Esophagus mucosa (tissue), 1 donor: ENCODE data around the gene OR4E1. TPM values are rescaled to one million over a fixed set of nuclear protein-coding genes. Genes with fewer than 3 reads are reported as not detected.
"Not testable (repeated sequence)": the region's sequence is repeated elsewhere in the genome, so short reads cannot be mapped to it uniquely, and the experiment has no call there.

Experiments used
- ATAC-seq: fragments of 200-7000 bp; cut with Tn5 transposase; one replicate; pipeline ENCODE4 v1.9.1; 2020
- total RNA-seq: library from RNA; stranded (reverse); gene quantifications from one replicate; pipeline ENCODE4 v1.2.4, GENCODE V29; 2023
- donor health status: DM: yes; HTN: yes; CAD: no.

OR4E1 gene, protein sequence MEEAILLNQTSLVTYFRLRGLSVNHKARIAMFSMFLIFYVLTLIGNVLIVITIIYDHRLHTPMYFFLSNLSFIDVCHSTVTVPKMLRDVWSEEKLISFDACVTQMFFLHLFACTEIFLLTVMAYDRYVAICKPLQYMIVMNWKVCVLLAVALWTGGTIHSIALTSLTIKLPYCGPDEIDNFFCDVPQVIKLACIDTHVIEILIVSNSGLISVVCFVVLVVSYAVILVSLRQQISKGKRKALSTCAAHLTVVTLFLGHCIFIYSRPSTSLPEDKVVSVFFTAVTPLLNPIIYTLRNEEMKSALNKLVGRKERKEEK
- total RNA-seq: not detected

DNA sequence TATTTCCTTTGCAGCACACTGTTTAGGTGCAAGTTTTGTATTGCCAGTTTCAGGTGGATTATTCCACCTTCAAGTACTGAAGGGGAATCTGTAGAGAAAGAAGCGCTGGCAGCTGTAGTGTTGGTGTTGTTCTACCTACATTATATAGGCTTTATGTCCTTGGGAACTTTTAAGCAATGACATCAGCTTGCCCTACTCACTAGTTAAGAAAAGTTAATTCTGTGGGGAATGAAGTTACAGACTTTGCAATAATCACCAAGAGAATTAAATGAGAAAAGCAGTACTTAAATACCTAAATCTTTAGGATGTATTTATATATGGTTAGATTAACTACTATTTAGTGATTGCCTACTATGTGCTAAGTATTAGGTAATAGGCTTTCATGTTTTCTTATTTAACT is at the start of gene OR4E1:
OR4E1 (minus strand) TSS at position 101 of the 400 bp plus-strand sequence. CDS start 2,883 bp downstream, outside the sequence.
- ATAC-seq: no peak

DNA sequence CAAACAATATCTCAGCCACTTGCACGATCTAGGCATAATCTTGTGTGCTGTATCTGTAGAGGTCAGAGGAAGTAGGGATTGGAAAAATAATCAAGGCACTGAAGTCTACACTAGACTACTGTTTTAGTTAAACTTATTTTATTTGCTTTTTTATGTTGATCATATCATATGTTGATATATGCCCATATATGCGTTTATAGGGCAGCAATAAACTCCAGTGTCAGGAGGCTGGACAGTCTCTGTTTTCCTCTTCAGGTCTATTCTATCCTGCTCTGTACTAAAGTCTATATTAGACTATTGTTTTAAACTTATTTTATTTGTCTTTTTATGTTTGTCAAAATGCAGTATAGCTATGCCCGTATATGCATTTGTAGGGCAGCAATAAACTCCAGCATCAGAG is 47.9 kb upstream of the OR4E1 start:
- ATAC-seq: no peak

DNA sequence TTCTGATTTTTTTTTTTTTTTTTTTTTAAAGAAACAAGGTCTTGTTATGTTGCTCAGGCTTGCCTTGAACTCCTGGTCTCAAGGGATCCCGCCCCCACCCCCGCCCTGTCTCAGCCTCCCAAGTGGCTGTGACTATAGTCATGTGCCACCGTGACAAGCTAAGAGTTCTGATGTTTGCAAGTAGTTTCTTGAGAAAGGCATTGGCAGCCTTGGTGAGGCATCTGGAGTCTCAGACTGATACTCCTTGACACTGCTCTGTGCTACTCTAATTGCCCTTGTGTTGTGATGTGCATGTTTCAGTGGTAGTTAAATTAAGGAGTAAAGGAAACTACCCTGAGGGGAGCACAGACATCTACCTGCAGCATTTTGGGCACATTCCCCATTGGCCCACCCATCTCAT is 46.2 kb upstream of the OR4E1 start:
- ATAC-seq: no peak

DNA sequence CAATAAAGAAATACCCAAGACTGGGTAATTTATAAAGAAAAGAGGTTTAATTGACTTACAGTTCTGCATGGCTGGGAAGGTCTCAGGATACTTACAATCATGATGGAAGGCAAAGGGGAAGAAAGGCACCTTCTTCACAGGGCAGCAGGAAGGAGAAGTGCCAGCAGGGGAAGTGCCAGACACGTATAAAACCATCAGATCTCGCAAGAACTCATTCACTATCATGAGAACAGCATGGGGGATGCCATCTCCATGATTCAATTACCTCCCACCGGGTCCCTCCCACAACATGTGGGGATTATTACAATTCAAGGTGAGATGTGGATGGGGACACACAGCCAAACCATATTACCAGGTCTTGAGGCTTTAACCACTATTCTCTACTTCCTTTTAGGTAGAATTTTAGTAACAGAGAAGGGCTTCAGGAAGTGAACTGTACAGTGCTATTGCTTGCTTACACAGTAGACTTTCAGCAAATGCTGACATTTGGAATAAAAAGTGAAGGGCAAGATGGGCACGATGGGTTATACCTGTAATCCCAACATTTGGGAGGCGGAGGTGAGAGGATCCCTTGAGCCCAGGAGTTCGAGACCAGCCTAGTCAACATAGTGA is 40.8 kb upstream of the OR4E1 start:
- ATAC-seq: no peak

DNA sequence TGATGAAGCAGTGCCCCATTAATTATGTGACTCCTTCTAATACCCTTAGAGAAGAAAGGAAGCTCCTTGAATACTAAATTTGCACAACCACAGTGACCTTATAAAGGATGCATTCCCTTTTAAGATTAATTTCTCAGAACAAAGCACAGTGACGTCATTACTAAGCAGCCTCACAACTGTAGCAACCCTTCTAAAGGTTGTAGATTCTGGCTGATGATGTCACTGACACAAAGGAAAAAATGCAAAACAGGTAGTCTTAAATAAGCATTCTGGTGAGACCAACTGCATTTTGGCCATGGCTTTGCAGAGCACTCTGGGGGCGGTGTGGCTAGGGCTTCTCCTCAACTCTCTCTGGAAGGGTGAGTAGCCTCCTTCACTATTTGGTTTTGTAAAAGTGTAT is 38.4 kb upstream of the OR4E1 start:
- no peak for ATAC-seq

DNA sequence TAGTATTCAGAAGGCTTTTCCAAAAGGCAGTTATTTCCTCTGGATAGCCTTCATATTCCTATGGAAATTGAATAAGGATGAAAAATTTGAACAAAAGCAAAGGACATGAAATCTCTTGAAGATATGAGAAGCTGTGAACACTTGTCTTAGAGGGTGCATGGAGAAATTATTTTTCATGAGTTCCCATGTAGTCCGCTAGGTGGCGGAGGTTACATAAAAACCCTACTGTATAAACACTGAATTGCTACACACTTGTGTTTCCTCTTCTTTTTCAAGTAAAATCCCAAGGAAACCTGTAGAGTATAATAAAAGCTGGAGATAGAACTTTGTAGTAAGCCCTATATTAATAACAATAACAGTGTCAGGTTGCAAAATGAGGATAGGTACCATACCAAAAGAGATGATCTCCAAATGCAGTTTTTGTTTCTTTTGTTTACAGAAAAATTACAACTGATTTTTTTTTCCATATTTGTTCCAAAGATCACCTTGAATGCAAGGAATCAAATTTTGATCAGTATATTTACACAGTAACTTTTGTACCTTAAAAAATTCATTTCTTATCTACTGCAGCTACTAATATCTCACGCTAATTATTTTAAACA is 37.8 kb upstream of the OR4E1 start:
- ATAC-seq: peak; percentile 48

DNA sequence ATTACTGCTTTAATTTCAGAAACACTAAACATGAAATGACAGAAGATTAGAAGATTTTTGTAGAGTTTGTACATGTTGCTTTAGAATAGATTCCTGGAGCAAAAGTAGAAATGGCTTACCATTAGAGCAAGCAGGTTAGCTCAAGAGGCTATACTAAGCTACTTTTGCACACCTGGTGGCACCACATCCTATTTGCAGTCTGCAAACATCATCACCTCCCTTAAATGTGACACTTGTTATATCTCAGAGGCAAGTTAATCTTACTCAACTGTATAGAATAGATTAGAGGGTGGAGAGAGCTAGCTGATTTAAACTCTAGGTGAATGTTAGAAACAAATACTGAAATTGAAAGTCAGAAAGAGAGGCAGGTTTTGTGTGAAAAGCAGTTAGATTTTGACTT is 30.7 kb upstream of the OR4E1 start:
- no peak for ATAC-seq

DNA sequence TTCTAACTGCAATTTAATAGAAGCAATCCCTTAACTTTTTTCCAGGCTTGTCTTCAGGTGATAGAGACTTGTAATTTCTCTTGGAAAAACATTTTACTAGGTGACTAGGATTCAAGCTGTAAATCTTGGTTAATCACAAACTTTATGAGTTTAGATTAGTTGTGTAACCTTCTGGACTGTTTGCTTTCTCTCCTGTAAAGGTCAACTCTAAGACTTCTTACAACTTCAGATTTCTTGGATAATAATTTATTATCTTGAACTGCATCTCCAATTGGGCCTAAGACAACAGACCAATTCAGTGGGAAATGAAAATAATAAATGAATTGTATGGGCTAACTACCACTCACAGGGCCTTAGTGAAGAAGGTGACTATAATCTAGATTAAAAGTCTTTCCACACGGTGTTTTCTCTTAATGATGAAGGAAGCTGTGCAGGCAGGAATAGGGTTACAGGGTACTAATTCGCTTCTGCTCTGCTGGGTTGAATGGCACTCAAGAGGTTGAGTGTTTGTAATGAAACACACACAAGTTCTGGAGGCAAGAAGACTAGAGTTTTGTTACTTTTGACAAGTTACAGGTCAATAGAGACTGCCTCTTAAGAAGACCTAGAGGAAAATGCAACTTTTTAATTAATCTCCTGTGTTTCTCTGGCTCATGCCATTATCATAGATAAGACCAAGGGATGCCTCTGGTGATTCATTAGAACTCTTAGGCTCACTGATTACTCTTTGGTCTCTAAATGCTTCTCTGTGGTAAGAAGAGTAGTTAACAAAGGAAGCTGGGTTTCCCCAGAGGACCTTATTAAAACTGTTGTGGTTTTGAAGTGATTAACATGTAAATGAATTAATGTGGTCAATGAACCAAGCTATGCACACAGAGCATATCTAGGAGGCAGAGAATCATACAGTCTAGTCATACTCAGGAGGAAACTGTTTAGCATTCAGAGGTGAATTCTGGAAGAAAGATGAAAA is 30.0 kb upstream of the OR4E1 start:
- ATAC-seq: no peak

DNA sequence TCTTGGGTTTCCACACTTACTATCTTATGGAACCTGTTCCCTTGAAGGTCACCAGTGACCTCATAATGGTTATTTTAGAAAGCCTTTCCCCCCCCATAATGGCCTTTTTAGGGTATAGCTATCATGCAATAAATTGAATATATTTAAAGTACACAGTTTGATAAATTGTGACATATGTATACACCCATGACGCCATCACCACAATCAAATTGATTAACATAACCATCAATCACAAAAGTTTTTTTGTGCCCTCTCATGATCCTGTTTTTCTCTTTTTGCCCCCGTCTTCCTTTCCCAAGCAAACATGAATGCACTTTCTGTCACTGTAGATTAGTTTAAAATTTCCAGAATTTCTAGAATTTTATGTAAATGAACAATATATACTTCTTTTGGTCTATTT is 28.7 kb upstream of the OR4E1 start:
- no peak for ATAC-seq

DNA sequence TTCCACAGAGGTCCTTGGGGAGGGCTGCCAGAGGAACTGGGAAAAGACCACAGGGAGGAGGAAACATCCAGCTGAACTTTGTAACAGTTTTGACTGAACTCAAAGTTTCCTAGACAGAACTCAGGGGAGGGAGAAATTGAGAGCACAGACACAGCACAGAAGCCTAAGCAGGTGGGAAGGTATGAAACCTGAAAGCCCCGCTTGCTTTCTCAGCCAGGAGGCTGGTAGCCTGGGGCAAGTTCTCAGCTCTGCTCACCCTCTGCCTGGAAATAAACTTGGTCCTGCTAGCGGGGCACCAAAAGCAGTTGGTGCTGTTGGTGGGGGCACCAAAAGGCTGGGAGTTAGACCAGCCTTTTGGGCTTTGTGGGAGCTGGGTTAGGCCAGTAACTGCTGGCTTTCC is 25.9 kb upstream of the OR4E1 start:
- no peak for ATAC-seq

DNA sequence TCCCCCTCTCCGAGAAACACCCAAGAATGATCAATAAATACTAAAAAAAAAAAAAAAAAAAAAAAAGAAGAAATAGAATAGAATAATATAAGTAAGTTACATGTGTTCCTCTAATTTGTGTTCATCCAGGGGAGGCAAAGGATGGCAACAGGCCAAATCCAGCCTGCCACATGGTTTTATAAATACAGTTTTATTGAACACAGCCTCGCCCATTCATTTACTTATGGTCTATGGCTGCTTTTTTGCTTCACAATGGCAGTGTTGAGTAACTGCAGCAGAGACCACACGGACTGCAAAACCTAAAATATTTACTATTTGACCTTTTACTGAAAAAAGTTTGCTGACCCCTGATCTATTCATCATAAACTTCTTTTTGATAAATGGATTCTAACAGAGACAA is 24.9 kb upstream of the OR4E1 start:
- not testable (repeated sequence) for ATAC-seq

DNA sequence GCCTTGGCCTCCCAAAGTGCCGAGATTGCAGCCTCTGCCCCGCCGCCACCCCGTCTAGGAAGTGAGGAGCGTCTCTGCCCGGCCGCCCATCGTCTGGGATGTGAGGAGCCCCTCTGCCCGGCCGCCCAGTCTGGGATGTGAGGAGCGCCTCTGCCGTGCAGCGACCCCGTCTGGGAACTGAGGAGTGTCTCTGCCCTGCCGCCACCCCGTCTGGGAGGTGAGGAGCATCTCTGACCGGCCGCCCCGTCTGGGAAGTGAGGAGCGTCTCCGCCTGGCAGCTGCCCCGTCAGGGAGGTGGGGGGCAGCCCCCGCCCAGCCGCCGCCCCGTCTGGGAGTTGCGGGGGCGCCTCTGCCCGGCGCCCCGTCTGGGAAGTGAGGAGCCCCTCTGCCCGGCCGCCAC is 24.0 kb upstream of the OR4E1 start:
- ATAC-seq: not testable (repeated sequence)

DNA sequence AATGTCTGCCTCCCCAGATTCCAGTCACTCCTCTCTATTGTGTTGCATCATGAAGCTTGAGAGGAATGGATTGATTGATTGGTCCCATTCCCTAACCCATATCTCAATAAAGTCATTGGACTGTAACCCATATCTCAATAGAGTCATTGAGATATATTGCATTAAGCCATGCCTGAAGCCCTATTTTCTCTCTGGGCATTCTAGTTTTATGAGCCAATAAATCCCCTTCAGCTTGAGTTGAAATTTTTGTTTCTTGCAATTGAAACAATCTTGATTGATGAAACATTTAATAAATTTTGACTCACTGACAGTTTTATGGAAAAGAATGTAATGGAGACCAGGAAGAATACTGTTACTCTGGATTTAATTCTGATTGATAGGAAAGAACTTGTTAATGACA is 20.8 kb upstream of the OR4E1 start:
- ATAC-seq: no peak

DNA sequence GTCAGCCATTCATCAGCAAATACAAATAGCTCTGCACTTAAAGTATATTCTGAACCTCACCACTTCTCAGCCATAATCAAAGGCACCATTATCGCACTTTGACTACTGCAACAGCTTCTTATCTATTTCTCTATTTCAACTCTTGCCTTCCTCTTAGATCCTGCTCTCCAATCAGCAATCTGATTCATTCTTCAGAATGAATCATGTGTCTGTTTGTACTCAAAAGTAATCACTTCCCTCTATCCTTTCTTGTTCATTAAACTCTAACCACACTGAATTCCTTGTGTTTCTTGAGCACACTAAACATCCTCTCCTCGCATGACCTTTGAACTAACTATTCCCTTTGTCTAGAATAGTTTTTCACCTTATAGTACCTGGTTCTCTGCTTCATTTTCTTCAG is 12.8 kb upstream of the OR4E1 start:
- ATAC-seq: no peak

DNA sequence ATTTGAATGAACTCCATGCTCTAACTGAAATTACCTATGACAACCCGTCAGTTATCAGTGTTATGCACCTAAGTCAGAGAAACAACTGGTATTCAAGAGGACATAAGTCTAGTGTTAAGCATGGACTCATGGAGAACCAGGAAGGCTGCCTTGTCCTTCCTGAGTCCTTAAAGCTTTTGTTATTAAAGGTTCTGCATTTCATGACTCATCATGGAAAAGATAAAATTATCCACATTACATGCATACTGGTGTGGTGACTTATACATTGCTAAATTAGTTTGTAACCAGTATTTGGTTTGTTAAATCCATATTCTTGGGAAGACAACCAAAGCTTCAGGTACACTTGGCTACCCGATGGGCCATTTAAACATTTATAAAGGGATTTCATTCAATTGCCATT is 6.5 kb upstream of the OR4E1 start:
- ATAC-seq: no peak

DNA sequence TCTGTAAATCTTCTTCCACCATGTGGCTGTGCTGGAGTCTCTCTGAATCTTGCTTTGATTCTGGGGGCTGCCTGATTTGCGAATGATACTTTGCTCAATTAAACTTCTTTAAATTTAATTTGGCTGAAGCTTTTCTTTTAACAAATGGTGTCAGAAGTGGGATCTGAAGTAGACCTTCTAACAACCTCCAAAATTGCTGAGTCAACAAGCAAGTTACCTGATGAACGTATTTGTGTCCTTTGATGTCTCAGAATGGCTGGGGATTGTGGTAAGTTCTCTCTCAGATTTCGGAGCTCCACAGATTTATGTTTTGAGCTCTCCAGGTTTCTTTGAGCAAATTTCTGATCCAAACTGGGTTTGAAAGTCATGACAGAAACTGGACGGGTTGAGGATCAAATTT is 1.9 kb upstream of the OR4E1 start:
- ATAC-seq: no peak

DNA sequence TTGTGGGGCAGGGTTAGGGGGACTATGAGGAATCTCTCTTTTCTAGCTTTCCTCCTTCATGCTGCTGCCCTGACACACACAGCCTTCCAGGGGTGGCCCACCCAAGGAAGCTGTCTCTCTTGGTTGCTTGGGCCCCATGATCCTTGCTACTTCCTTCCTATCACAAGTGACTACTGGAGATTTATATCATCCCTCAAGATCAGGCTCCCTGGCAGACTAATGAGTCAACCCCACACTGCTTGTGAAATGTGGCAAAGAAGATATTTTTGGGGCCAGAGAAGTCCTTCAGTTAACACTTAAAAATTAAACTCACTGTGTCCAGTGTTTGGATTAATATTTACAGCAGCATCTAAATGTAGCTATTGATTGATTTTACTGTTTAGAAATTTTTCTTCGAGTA is 1.5 kb downstream of the OR4E1 start:
- ATAC-seq: no peak

DNA sequence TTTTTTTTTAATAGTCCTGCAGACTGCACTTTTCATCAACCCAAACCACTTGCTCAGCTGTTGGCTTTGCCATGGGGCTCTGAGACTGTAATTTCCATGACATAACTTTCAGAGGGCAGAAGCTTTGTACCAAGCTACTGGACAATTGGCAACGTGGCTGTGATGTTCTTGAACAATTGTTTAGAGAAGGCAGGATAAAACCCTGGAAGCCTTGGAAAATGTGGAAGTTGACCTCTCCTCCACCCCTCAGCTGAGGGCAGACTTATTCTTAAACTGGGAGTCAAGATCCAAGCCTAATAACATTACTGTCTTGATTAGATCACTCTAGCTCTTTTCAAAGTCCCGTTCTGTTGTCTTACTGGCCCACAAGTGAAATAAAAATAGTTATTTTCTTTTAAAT is 2.2 kb downstream of the OR4E1 start:
- ATAC-seq: no peak

DNA sequence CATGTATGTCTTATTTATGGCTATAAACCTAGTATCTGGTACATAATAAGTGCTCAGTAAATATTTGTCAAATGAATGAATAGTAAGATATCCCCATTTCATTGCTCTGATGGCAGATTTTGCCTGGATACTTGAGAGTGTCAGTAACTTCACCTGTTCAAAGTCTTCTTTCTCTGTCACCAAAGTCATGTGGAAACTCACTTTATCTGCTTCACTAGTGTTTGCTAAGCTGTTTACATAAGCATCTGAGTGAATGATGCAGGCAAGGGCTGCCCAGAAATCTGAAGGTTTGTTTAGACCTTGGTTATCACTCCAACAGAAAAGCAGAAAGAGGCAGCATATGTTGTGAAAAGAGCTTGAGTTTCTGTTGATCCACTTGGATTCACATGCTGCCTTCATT is 4.3 kb downstream of the OR4E1 start:
- ATAC-seq: no peak

DNA sequence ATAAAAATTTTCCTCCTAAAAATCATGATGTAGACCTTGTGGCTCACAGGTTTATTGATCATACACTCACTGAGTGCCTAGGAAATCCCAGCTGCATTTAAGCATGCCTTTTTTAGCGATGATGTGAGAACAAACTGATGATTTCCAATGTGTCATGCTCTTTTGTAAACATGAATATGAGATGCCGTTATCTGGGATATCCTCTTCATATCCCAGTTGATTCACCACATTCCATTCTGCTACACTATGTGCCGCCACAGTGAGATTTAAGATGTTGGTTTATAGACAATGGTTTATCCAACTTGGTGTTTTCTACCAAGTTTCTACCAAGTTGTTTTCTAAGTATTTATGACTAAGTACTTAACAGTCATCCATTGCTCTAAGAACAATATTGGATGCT is 5.2 kb downstream of the OR4E1 start:
- no peak for ATAC-seq

DNA sequence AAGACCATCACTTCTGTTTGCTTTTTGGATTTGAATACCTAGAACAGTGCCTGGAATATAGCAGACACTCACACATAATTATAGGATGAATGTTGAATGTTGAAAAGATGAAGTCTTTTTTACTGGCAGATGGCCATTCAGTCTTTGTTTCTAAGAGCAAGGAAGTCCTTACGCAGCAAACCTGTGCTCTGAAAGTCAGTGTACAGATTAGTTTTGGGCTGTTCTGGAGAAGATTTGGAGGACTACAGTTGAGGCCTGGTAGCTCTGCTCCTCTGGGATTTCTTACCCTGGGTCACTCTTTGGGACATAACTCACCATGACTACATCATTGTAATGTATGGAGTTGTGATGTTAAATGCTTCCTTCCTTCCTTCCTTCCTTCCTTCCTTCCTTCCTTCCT is 16.6 kb downstream of the OR4E1 start:
- no peak for ATAC-seq

DNA sequence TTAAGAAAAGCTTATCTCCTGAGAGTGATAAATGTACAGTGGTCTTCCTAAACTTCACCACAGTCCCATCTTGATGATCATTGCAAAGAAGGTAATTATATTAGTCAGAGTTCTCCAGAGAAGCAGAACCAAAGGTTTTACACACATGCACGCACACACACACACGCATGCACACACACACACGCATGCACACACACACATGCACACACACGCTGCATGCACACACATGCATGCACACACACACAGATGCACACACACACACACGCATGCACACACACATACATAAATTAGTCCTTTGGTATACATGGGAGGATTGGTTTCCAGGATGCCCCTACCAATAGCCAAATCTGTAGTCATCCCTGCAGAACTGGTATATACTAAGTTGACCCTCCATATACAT is 19.4 kb downstream of the OR4E1 start:
- ATAC-seq: no peak

DNA sequence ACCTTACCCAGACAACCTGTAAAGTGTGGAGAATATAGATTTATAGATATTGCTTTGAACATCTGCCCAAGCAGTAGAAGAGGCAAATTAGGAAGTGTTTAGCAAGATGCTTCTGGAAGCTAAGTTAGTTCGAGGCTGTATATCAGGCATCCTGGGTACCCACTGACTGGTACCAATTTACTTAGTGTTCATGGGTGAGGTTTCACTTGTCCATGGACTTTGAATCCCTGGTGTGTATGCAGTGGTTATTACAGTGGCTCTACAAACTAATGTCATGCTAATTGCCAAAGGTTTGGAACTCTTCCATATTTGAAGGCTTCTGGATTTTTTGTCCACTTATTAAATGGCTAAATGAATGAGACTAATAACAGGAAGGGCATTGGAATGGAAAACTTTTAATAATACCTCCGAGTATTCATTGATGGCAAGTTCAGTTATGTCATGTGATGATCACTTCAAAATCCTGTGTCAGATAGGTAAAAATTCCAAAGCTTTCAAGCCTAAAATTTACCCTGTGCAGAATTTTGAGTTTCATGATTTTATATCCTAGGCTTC is 20.2 kb downstream of the OR4E1 start, which contains the start of gene OR4E2:
OR4E2 (plus strand) TSS at position 505 of the 555 bp plus-strand sequence. CDS start 11,248 bp downstream, outside the sequence.
- no peak for ATAC-seq
